GM15510 (cell line): ENCODE results near the gene NR1I2.

Source experiments
- POLR2A ChIP-seq: IDR thresholded peaks from 3 replicates; pipeline ENCODE4 v1.6.1; 2011; ENCODE audit warnings: borderline replicate concordance; ENCODE audit not compliant: insufficient read length; ENCODE audit errors: extremely low read depth

Gene NR1I2

DNA sequence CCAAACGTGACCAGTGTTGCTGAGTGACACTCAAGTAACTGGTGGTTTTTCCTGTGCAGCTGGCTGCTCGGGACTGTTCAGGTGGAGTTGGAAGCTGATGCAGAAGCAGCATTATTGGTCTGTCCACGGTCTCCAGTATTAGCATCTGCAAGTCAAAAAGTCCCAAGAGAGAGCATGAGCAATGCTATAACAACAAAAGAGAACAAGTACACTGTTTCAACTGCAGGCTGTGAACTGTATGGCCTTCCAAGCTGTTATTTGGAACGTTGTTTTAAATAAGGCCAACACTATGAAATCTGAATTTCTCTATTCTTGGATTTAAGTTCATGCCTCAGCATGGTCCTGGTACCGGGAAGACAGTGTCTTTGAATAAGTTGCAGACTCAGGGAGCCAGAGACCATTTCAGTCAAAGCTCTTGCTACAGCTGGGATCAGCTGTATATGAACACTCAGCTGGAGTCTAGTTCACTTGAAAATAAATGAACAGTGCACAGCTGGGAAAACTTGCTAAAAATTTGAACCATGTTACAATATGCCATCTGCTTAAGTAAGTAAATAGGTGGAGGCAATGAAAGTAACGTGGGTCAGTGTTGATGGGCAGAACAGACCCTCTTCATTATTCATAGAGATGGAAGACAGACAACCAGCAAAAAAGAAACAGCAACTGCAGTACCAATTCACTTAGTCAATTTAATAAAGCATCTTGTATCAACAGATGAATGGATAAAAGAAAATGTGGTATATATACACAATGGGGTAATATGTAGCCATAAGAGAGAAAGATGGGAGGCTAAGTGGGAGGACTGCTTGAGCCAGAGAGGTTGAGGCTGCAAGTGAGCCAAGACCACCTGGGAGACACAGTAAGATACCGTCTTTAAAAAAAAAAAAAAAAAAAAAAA is 45.1 kb downstream of the NR1I2 start:
- no peak for TF ChIP-seq POLR2A

- TF ChIP-seq POLR2A, result no peak
Measured at GRCh38 chr3:119829420-119829819, 47.5 kb downstream of the NR1I2 start.

DNA sequence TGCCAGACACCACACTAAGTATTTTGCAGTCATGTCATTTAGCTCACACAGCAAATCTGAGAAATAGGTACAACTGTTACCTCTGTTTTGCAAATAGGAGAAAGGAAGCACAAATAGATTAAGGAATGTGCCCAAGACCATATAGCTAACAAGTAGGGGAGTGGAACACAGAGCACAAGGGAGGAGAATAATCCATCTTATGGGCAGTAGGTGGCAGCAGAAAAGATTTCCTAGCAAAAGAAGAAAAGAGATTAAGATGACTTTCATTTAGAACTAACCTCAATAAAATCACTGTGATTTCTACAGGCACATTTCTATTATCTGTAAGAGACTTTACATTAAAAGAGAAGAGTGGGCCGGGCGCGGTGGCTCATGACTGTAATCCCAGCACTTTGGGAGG is 49.1 kb downstream of the NR1I2 start:
- TF ChIP-seq POLR2A, result no peak

DNA sequence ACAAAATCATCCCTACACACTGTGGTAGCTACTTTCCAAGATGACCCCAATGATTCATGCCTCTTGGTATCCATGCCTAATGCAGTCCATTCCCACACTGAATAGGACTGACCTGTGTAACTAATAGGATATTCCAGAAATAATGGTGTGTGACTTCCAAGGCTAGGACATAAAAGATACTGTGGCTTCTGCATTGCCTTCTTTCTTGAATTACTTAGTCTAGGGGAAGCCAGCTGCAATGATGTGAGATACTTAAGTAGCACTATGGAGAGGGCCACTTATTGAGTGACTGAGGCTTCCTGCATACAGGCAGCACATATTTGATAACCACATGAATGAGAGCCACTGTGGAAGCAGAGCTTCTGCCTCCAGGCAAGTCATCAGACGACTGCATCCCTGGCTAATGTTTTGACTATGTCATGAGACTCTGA is 50.1 kb downstream of the NR1I2 start:
- no peak for TF ChIP-seq POLR2A

DNA sequence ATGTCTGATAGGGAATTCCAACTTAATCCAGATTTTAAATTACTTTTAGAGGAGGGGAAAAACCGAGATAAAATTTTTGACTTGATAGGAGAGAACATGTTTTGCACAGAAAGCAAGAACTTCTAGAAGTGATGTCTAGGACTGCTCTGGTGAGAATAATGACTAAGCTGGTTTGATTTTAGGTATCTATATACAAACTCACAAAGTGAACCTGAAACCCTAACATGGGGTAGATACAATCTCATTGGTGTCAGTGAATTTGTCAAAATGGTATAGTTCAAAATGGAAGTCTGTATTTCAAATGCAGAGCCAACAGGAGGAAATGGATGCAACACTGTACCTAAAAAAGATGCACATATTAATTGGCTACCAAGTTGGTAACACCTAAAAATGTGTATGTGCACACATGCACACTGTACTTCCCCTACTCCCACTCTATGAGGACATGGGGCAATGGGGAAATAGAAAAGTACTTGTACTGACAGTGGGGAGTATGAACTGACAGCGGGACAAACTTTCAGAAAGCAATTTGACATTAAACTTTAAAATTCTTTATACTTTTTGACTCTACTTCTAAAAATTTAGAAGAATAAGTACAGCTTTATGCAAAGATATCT is 53.0 kb downstream of the NR1I2 start:
- TF ChIP-seq POLR2A, result no peak

- no peak for TF ChIP-seq POLR2A
Measured at GRCh38 chr3:119835556-119835955, 53.7 kb downstream of the NR1I2 start.

GRCh38 chr3:119841808-119842471 is 60.0 kb downstream of the NR1I2 start:
- TF ChIP-seq POLR2A, result no peak

DNA sequence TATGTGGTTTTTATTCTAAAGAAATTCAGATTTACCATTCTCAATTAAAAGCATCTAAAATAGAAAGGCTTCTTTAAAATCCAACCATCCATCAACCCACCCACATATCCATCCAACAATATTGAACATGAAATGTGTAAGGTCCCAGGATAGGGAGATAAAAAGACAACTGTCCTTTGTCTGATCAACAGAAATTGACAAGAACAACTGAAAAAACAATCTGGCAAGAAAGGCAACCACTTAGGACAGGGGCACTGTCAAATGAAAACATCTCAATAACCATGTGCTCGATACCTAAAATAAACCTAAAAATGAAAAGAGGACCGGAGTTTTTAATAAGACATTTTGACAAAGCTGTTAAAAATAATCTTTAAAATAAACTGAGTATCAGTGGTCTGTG is 67.2 kb downstream of the NR1I2 start:
- TF ChIP-seq POLR2A, result no peak

DNA sequence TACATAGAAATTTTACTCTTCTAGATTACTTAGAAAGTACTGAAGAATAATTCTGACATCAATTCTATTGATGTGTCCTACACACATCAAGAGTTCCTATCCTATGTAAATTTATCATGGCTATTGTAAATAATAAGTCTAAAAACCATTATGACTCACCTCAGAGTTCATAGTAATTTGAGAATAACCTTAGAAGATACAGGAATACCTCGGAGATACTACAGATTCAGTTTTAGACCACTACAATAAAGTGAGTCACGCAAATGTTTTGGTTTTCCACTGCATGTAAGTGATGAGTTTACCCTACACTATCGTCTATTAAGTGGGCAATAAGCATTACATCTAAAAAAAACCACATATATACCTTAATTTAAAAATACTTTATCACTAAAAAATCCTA is 74.8 kb downstream of the NR1I2 start:
- no peak for TF ChIP-seq POLR2A

DNA sequence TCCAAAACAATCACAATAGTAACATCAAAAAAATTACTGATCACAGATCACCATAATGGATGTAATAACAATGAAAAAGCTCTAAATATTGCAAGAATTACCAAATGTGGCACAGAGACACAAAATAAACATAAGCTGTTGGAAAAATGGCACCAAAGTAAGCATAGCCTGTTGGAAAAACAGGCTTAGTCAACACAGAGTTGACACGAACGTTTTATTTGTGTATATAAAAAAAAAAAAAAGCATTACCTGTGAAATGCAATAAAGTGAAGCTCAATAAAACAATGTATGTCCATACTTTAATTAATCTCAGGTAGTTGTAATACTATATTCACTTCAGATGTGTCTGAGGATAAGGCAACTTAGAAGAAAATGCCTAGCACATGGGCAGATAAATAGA is 77.1 kb downstream of the NR1I2 start:
- no peak for TF ChIP-seq POLR2A

- TF ChIP-seq POLR2A, result no peak
Measured at GRCh38 chr3:119859728-119860127, 77.8 kb downstream of the NR1I2 start.

DNA sequence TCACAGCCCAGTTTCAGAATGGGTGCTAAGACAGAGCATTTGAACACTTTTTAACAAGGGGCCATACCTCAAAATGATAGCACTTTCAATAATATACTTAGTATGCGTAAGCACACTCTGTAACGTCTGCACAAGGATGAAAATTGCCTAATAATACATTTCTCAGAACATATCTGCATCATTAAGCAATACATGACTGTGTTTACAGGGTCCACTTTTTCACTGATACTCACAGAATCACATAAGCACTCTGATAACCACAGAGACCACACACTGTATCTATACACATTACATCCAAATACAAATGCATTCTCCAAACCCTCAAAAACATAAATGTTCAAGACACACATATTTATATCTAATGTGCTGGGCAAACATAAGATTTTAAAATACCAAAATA is 79.8 kb downstream of the NR1I2 start:
- TF ChIP-seq POLR2A, result no peak

DNA sequence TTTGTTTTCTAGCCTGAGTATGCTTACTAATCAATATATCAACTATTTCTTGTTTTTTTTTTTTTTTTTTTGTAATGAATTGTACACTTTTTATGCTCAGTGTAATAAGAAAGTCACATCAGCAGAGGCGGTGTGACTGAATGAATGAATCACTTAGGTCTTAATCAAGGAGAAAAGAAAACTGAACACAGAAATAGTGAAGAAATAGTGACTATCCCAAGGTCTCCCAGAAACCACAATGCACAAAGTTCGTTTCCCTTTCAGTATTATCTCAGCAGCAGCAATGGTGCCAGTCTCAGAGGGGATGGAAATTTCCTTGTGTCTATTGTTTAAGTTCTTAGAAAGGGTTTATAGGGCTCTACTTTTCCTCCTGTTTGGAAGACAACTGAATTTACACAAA is 80.7 kb downstream of the NR1I2 start:
- no peak for TF ChIP-seq POLR2A

DNA sequence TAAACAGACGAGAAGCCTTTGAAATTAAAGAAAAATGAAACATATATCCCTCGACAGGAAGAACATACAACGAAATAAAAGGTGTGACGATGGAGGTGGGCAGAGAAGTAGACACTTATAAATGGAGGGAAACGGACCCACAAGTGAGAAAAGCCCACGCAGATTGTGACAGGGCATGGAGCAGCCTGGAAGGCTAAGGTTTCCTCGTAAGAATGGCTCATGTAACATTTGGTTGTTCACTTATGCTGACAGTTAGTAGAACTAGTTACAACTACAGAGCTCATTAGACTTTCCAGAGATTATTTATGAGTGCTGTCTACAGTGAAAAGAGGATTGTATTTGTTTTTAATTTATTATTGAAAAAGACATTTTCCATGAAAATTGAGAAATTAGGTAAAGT is 82.6 kb downstream of the NR1I2 start:
- TF ChIP-seq POLR2A, result no peak
